Measurements from ENCODE around the gene CACNA1G.

CACNA1G gene

GRCh38 chr17:50672831-50673551 is 112.5 kb downstream of the CACNA1G start:
- DNase-seq (ENCODE audit: low read depth), result no peak

- no peak for DNase-seq (ENCODE audit: low read depth)
Measured at GRCh38 chr17:50675190-50675589, 114.7 kb downstream of the CACNA1G start.

GRCh38 chr17:50675627-50676026 is 115.1 kb downstream of the CACNA1G start:
- no peak for DNase-seq (ENCODE audit: low read depth)

DNA sequence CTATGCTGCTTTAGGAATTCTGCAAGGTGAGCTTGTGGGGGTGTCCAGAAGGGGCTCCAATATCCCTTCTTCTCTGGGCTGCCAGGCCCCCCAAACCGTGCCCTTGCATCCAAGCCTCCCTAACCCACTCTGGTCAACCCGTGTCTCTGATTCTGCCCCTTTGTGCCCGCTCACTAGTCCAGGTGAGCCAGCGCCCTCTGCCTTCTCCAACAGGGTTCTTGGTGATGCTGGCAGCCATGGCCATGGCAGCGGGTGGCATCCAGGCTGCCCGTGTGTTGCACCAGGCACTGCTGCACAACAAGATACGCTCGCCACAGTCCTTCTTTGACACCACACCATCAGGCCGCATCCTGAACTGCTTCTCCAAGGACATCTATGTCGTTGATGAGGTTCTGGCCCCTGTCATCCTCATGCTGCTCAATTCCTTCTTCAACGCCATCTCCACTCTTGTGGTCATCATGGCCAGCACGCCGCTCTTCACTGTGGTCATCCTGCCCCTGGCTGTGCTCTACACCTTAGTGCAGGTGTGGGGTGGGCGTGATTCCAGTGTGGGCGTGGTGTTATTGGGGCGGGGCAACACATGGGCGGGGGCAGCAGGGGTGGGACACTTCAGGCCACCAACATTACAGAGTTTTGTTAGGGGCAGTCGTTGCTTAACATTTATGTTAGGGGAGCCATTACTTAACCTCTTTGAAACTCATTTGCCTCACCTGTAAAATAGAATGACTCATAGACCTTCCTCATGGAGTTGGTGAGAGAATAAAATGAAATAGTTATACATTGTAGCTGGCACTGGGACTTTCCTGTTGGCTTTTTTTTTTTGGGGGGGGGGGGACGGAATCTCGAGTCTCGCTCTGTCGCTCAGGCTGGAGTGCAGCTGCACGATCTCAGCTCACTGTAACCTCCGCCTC is 115.8 kb downstream of the CACNA1G start:
- DNase-seq (ENCODE audit: low read depth), result no peak
